Activated T-helper 2 cell treated with anti-CD3 and anti-CD28 coated beads, Interferon-gamma antibody, Interleukin-2, Interleukin-4, amounts not matched to agents 10 μg/mL and 5 μg/mL and 100 μg/mL, durations not matched to agents 14 hours and 24 hours and 36 hours (primary cell): Measurements from ENCODE around the gene SVIL. TPM values are rescaled to one million over a fixed set of nuclear protein-coding genes. Genes with fewer than 3 reads are reported as not detected.
"Not testable (repeated sequence)": the region's sequence is repeated elsewhere in the genome, so short reads cannot be mapped to it uniquely, and the experiment has no call there.

Experiments
- DNase-seq: peaks from one replicate; pipeline ENCODE4 v3.0.0; 2021; ENCODE audit warnings: low spot score
- H3K27ac Mint-ChIP-seq: one replicate; pipeline ENCODE4 v1.8.0; 2021; ENCODE audit warnings: mixed read lengths
- H3K27me3 Mint-ChIP-seq: one replicate; pipeline ENCODE4 v1.8.0; 2021; ENCODE audit warnings: low read depth, mixed read lengths
- H3K36me3 Mint-ChIP-seq: one replicate; pipeline ENCODE4 v1.8.0; 2021; ENCODE audit warnings: low read depth, mixed read lengths
- H3K4me1 Mint-ChIP-seq: one replicate; pipeline ENCODE4 v1.8.0; 2021; ENCODE audit warnings: low read depth, mixed read lengths
- H3K4me3 Mint-ChIP-seq: one replicate; pipeline ENCODE4 v1.8.0; 2021; ENCODE audit warnings: low read depth, mild to moderate bottlenecking, moderate library complexity, mixed read lengths
- H3K9me3 Mint-ChIP-seq: one replicate; pipeline ENCODE4 v1.8.0; 2021; ENCODE audit warnings: mixed read lengths
- intact Hi-C: fragments of 100-400 bp; cut with micrococcal nuclease; formaldehyde crosslinking; loops from one replicate; pipeline ENCODE4 v1.15.1; 2023
- total RNA-seq: library from RNA; stranded (reverse); gene quantifications from 2 replicates; pipeline ENCODE4 v1.2.3, GENCODE V29; 2022

The SVIL gene
- total RNA-seq, 1 donor from 2014 or later = 9.8 TPM

GRCh38 chr10:29628311-29628710 lies 6.5 kb downstream of the SVIL start:
- no peak for DNase-seq
- Mint-ChIP-seq H3K9me3 (no peaks in the 10 kb centered on the region), H3K36me3 (no peaks in the 10 kb centered on the region), H3K27me3 (no peaks in the 10 kb centered on the region), H3K27ac (no peak overlapping the region), H3K4me3 (no peak overlapping the region), H3K4me1 (peaks cover 4% of the 10 kb centered on the region)
- intact Hi-C loops = no loop called here

GRCh38 chr10:29627201-29628132 lies 7.3 kb downstream of the SVIL start:
- intact Hi-C loops = no loop called here
- H3K4me1 Mint-ChIP-seq = peaks cover 2% of the 10 kb centered on the region
- DNase-seq = no peak
- H3K4me3 Mint-ChIP-seq = no peak overlapping the region
- no peak overlapping the region for H3K27ac Mint-ChIP-seq
- no peaks in the 10 kb centered on the region for H3K27me3 Mint-ChIP-seq
- no peaks in the 10 kb centered on the region for H3K36me3 Mint-ChIP-seq
- no peaks in the 10 kb centered on the region for H3K9me3 Mint-ChIP-seq

- H3K4me1 Mint-ChIP-seq, H3K27ac Mint-ChIP-seq, H3K36me3 Mint-ChIP-seq, intact Hi-C loops, DNase-seq, H3K27me3 Mint-ChIP-seq, H3K9me3 Mint-ChIP-seq, H3K4me3 Mint-ChIP-seq: not testable (repeated sequence)
These were observed 10.4 kb downstream of the SVIL start for GRCh38 chr10:29624357-29624756.

GRCh38 chr10:29623797-29624196 lies 11.0 kb downstream of the SVIL start:
- no peak overlapping the region for H3K4me3 Mint-ChIP-seq
- no peaks in the 10 kb centered on the region for H3K9me3 Mint-ChIP-seq
- no peaks in the 10 kb centered on the region for H3K36me3 Mint-ChIP-seq
- peaks cover 2% of the 10 kb centered on the region for H3K4me1 Mint-ChIP-seq
- intact Hi-C loops = no loop called here
- no peaks in the 10 kb centered on the region for H3K27me3 Mint-ChIP-seq
- H3K27ac Mint-ChIP-seq = no peak overlapping the region
- no peak for DNase-seq

- intact Hi-C loops = no loop called here
- Mint-ChIP-seq H3K4me3 (no peak overlapping the region), H3K9me3 (no peaks in the 10 kb centered on the region), H3K27ac (no peak overlapping the region), H3K4me1 (no peaks in the 10 kb centered on the region), H3K36me3 (no peaks in the 10 kb centered on the region), H3K27me3 (no peaks in the 10 kb centered on the region)
- DNase-seq = no peak
These were observed 12.3 kb downstream of the SVIL start for GRCh38 chr10:29622382-29622922.

GRCh38 chr10:29621161-29621560 lies 13.6 kb downstream of the SVIL start:
- Mint-ChIP-seq H3K9me3 (no peaks in the 10 kb centered on the region), H3K36me3 (no peaks in the 10 kb centered on the region), H3K27ac (no peak overlapping the region), H3K4me3 (no peak overlapping the region), H3K27me3 (no peaks in the 10 kb centered on the region), H3K4me1 (no peaks in the 10 kb centered on the region)
- intact Hi-C loops = no loop called here
- DNase-seq = no peak

- DNase-seq = no peak
- no peaks in the 10 kb centered on the region for H3K27me3 Mint-ChIP-seq
- H3K27ac Mint-ChIP-seq = no peak overlapping the region
- intact Hi-C loops = no loop called here
- H3K4me3 Mint-ChIP-seq = no peak overlapping the region
- H3K4me1 Mint-ChIP-seq = no peaks in the 10 kb centered on the region
- H3K36me3 Mint-ChIP-seq = no peaks in the 10 kb centered on the region
- H3K9me3 Mint-ChIP-seq = no peaks in the 10 kb centered on the region
These were observed 14.6 kb downstream of the SVIL start for GRCh38 chr10:29620112-29620690.

- Mint-ChIP-seq H3K27me3 (no peaks in the 10 kb centered on the region), H3K4me1 (no peaks in the 10 kb centered on the region), H3K27ac (no peak overlapping the region), H3K36me3 (no peaks in the 10 kb centered on the region), H3K9me3 (peaks cover 2% of the 10 kb centered on the region), H3K4me3 (no peak overlapping the region)
- no peak for DNase-seq
- intact Hi-C loops = no loop called here
These were observed 15.5 kb downstream of the SVIL start for GRCh38 chr10:29619241-29619669.

GRCh38 chr10:29618341-29619171 lies 16.2 kb downstream of the SVIL start:
- Mint-ChIP-seq H3K27me3 (no peaks in the 10 kb centered on the region), H3K4me1 (no peaks in the 10 kb centered on the region), H3K9me3 (peaks cover 3% of the 10 kb centered on the region), H3K4me3 (no peak overlapping the region), H3K27ac (no peak overlapping the region), H3K36me3 (no peaks in the 10 kb centered on the region)
- DNase-seq = no peak
- intact Hi-C loops = no loop called here

GRCh38 chr10:29617880-29618340 lies 16.9 kb downstream of the SVIL start:
- no peak overlapping the region for H3K4me3 Mint-ChIP-seq
- intact Hi-C loops = no loop called here
- H3K27ac Mint-ChIP-seq = no peak overlapping the region
- no peaks in the 10 kb centered on the region for H3K27me3 Mint-ChIP-seq
- H3K4me1 Mint-ChIP-seq = no peaks in the 10 kb centered on the region
- peaks cover 3% of the 10 kb centered on the region for H3K9me3 Mint-ChIP-seq
- no peak for DNase-seq
- H3K36me3 Mint-ChIP-seq = no peaks in the 10 kb centered on the region

- Mint-ChIP-seq H3K27ac (no peak overlapping the region), H3K9me3 (peaks cover 3% of the 10 kb centered on the region), H3K4me3 (no peak overlapping the region), H3K4me1 (no peaks in the 10 kb centered on the region), H3K36me3 (no peaks in the 10 kb centered on the region), H3K27me3 (no peaks in the 10 kb centered on the region)
- intact Hi-C loops = no loop called here
- no peak for DNase-seq
These were observed 18.2 kb downstream of the SVIL start for GRCh38 chr10:29616542-29616941.

- Mint-ChIP-seq H3K27ac (no peak overlapping the region), H3K27me3 (no peaks in the 10 kb centered on the region), H3K4me1 (no peaks in the 10 kb centered on the region), H3K4me3 (no peak overlapping the region), H3K36me3 (peaks cover under 1% of the 10 kb centered on the region), H3K9me3 (peaks cover 15% of the 10 kb centered on the region)
- intact Hi-C loops = no loop called here
- no peak for DNase-seq
These were observed 19.6 kb downstream of the SVIL start for GRCh38 chr10:29615195-29615594.
